HG02943 (cell line): ENCODE results near the gene KLHDC9.

Source experiments
- ATAC-seq: cut with Tn5 transposase; IDR thresholded peaks from one replicate; pipeline ENCODE4 v1.9.1; 2021; ENCODE audit warnings: mild to moderate bottlenecking, low read depth, moderate library complexity; ENCODE audit not compliant: unreplicated experiment

The KLHDC9 gene

GRCh38 chr1:161128591-161129420 lies 30.6 kb downstream of the KLHDC9 start:
- no peak for ATAC-seq

- ATAC-seq, result no peak
These were observed 32.1 kb downstream of the KLHDC9 start for GRCh38 chr1:161130266-161130665.

GRCh38 chr1:161131523-161132409 lies 33.6 kb downstream of the KLHDC9 start:
- ATAC-seq, result no peak

GRCh38 chr1:161132410-161133219 lies 34.5 kb downstream of the KLHDC9 start, which contains the start of gene DEDD:
Gene DEDD (minus strand): TSS chr1:161132667. CDS start chr1:161124462, 8,205 bp downstream.
- ATAC-seq, result peak; percentile 92

- ATAC-seq, result no peak
These were observed 35.1 kb downstream of the KLHDC9 start for GRCh38 chr1:161133220-161133740.

GRCh38 chr1:161137881-161138280 lies 39.7 kb downstream of the KLHDC9 start:
- ATAC-seq, result no peak

GRCh38 chr1:161138431-161138830 lies 40.3 kb downstream of the KLHDC9 start:
- ATAC-seq, result no peak

- ATAC-seq, result no peak
These were observed 41.6 kb downstream of the KLHDC9 start for GRCh38 chr1:161139766-161140165.

- no peak for ATAC-seq
These were observed 42.7 kb downstream of the KLHDC9 start for GRCh38 chr1:161140755-161141400.

GRCh38 chr1:161145832-161146231 lies 47.7 kb downstream of the KLHDC9 start:
- ATAC-seq, result no peak
